ENCODE measurements around the gene FOSL2. TPM values are rescaled to one million over a fixed set of nuclear protein-coding genes. Genes with fewer than 3 reads are reported as not detected.

Gene FOSL2
- total RNA-seq, 1 donor from 2014 or later, result 2.7 TPM

- Mint-ChIP-seq H3K9me3 (no peaks in the 10 kb centered on the region), H3K27ac (no peak overlapping the region), H3K4me3 (no peak overlapping the region), H3K27me3 (no peaks in the 10 kb centered on the region), H3K36me3 (ENCODE audit: low read depth) (no peaks in the 10 kb centered on the region), H3K4me1 (no peaks in the 10 kb centered on the region)
- no peak for TF ChIP-seq CTCF (IDR thresholded peaks at IDR 0.05)
- ChIA-PET CTCF (no interaction called here), POLR2A (no interaction called here)
- DNase-seq (no peak), ATAC-seq (ENCODE audit: low read depth) (no peak)
- intact Hi-C loops (cut with micrococcal nuclease), result no loop called here
Observed at GRCh38 chr2:28352104-28352503, 40.6 kb upstream of the FOSL2 start.

- CTCF ChIA-PET, result no interaction called here
- intact Hi-C loops (cut with micrococcal nuclease), result no loop called here
- H3K4me1 Mint-ChIP-seq, result no peaks in the 10 kb centered on the region
- TF ChIP-seq CTCF (IDR thresholded peaks at IDR 0.05), result no peak
- no peaks in the 10 kb centered on the region for H3K36me3 Mint-ChIP-seq (ENCODE audit: low read depth)
- no peaks in the 10 kb centered on the region for H3K27me3 Mint-ChIP-seq
- H3K4me3 Mint-ChIP-seq, result no peak overlapping the region
- ATAC-seq (ENCODE audit: low read depth), result no peak
- DNase-seq, result no peak
- POLR2A ChIA-PET, result interaction anchor here (0.6 kb wide), 1 partner anchor 428 kb away, joined by 3 read pairs; no protein-coding TSS in a partner anchor
- no peaks in the 10 kb centered on the region for H3K9me3 Mint-ChIP-seq
- no peak overlapping the region for H3K27ac Mint-ChIP-seq
Observed at GRCh38 chr2:28352610-28353195, 40.0 kb upstream of the FOSL2 start.

- H3K4me1 Mint-ChIP-seq, result peaks cover 16% of the 10 kb centered on the region
- ChIA-PET POLR2A (no interaction called here), CTCF (no interaction called here)
- H3K9me3 Mint-ChIP-seq, result no peaks in the 10 kb centered on the region
- TF ChIP-seq CTCF (IDR thresholded peaks at IDR 0.05), result no peak
- intact Hi-C loops (cut with micrococcal nuclease), result no loop called here
- H3K27ac Mint-ChIP-seq, result no peak overlapping the region
- H3K4me3 Mint-ChIP-seq, result no peak overlapping the region
- DNase-seq (no peak), ATAC-seq (ENCODE audit: low read depth) (no peak)
- no peaks in the 10 kb centered on the region for H3K27me3 Mint-ChIP-seq
- no peaks in the 10 kb centered on the region for H3K36me3 Mint-ChIP-seq (ENCODE audit: low read depth)
Observed at GRCh38 chr2:28354920-28355520, 37.6 kb upstream of the FOSL2 start.

- DNase-seq, result no peak
- no peak for TF ChIP-seq CTCF (IDR thresholded peaks at IDR 0.05)
- POLR2A ChIA-PET, result no interaction called here
- intact Hi-C loops (cut with micrococcal nuclease), result no loop called here
- Mint-ChIP-seq H3K27ac (no peak overlapping the region), H3K36me3 (ENCODE audit: low read depth) (no peaks in the 10 kb centered on the region), H3K27me3 (no peaks in the 10 kb centered on the region), H3K4me1 (peaks cover 19% of the 10 kb centered on the region), H3K9me3 (no peaks in the 10 kb centered on the region), H3K4me3 (no peak overlapping the region)
- ATAC-seq (ENCODE audit: low read depth), result no peak
- CTCF ChIA-PET, result no interaction called here
Observed at GRCh38 chr2:28355521-28356094, 37.0 kb upstream of the FOSL2 start.

GRCh38 chr2:28356095-28356911, 36.4 kb upstream of the FOSL2 start:
- intact Hi-C loops (cut with micrococcal nuclease), result no loop called here
- ATAC-seq (ENCODE audit: low read depth) (no peak), DNase-seq (no peak)
- no peak for TF ChIP-seq CTCF (IDR thresholded peaks at IDR 0.05)
- no peaks in the 10 kb centered on the region for H3K9me3 Mint-ChIP-seq
- no peaks in the 10 kb centered on the region for H3K36me3 Mint-ChIP-seq (ENCODE audit: low read depth)
- no peaks in the 10 kb centered on the region for H3K27me3 Mint-ChIP-seq
- ChIA-PET CTCF (no interaction called here), POLR2A (no interaction called here)
- H3K27ac Mint-ChIP-seq, result no peak overlapping the region
- no peak overlapping the region for H3K4me3 Mint-ChIP-seq
- peaks cover 22% of the 10 kb centered on the region for H3K4me1 Mint-ChIP-seq

Data from activated B cell treated with CpG ODN at 0.5 μM for 24 hours (primary cell).